HepG2 (cell line): ENCODE data around the gene ASCL3.

ENCODE experiments used
- ELF4 ChIP-seq: sonication (generic); formaldehyde crosslinking; IDR thresholded peaks from 2 replicates; pipeline ENCODE4 v1.5.0; 2020; ENCODE audit warnings: missing genetic modification reagents, mild to moderate bottlenecking, moderate library complexity, borderline replicate concordance
- RAD21 ChIP-seq: fragments of 450-650 bp; formaldehyde crosslinking; IDR thresholded peaks from 2 replicates; pipeline ENCODE4 v1.5.0; 2020; ENCODE audit warnings: mild to moderate bottlenecking
- ZNF672 ChIP-seq: sonication (generic); formaldehyde crosslinking; IDR thresholded peaks from 2 replicates; pipeline ENCODE4 v1.8.1; 2022; ENCODE audit warnings: missing genetic modification reagents
- TF ChIP-seq, protein P1 (sequence below): IDR thresholded peaks from 2 replicates; pipeline ENCODE4 v1.6.1; 2018; ENCODE audit warnings: missing genetic modification reagents

GRCh38 chr11:8913961-8914660 lies 28.7 kb downstream of the ASCL3 start:
- TF ChIP-seq RAD21 (CRISPR knock-in tag) (peak; percentile 62), ELF4 (CRISPR knock-in tag) (no peak), ZNF672 (CRISPR knock-in tag) (no peak)
- TF ChIP-seq, protein P1, sequence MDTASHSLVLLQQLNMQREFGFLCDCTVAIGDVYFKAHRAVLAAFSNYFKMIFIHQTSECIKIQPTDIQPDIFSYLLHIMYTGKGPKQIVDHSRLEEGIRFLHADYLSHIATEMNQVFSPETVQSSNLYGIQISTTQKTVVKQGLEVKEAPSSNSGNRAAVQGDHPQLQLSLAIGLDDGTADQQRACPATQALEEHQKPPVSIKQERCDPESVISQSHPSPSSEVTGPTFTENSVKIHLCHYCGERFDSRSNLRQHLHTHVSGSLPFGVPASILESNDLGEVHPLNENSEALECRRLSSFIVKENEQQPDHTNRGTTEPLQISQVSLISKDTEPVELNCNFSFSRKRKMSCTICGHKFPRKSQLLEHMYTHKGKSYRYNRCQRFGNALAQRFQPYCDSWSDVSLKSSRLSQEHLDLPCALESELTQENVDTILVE (CRISPR knock-in tag): no peak
